LoVo (cell line): ENCODE measurements around the gene GALNT16.
"Not testable (repeated sequence)": the region's sequence is repeated elsewhere in the genome, so short reads cannot be mapped to it uniquely, and the experiment has no call there.

Source experiments
- DNase-seq: peaks from one replicate; pipeline ENCODE4 v3.0.0-alpha.2; 2016; ENCODE audit warnings: low spot score

GALNT16 gene

GRCh38 chr14:69259527-69260189, at the start of gene GALNT16:
Gene GALNT16 (plus strand): TSS chr14:69260158. CDS start chr14:69260291, 133 bp downstream.
- DNase-seq: peak; percentile 37

GRCh38 chr14:69214393-69214792, 45.6 kb upstream of the GALNT16 start:
- no peak for DNase-seq

GRCh38 chr14:69217663-69218062, 42.3 kb upstream of the GALNT16 start:
- DNase-seq: not testable (repeated sequence)

GRCh38 chr14:69224946-69225345, 35.0 kb upstream of the GALNT16 start:
- DNase-seq: no peak

GRCh38 chr14:69226178-69226577, 33.8 kb upstream of the GALNT16 start:
- no peak for DNase-seq

GRCh38 chr14:69226736-69227135, 33.2 kb upstream of the GALNT16 start:
- no peak for DNase-seq

- no peak for DNase-seq
Measured at GRCh38 chr14:69231486-69231885, 28.5 kb upstream of the GALNT16 start.

- DNase-seq: no peak
Measured at GRCh38 chr14:69232388-69232787, 27.6 kb upstream of the GALNT16 start.

- no peak for DNase-seq
Measured at GRCh38 chr14:69234106-69234505, 25.9 kb upstream of the GALNT16 start.

GRCh38 chr14:69235708-69236107, 24.2 kb upstream of the GALNT16 start:
- no peak for DNase-seq

- no peak for DNase-seq
Measured at GRCh38 chr14:69237142-69237541, 22.8 kb upstream of the GALNT16 start.

- DNase-seq: no peak
Measured at GRCh38 chr14:69237584-69237983, 22.4 kb upstream of the GALNT16 start.

GRCh38 chr14:69238883-69239282, 21.1 kb upstream of the GALNT16 start:
- DNase-seq: no peak

- DNase-seq: no peak
Measured at GRCh38 chr14:69240527-69241173, 19.3 kb upstream of the GALNT16 start.

- DNase-seq: no peak
Measured at GRCh38 chr14:69241577-69241976, 18.4 kb upstream of the GALNT16 start.

- peak; percentile 49 for DNase-seq
Measured at GRCh38 chr14:69242311-69243224, 17.4 kb upstream of the GALNT16 start.

- no peak for DNase-seq
Measured at GRCh38 chr14:69244946-69245345, 15.0 kb upstream of the GALNT16 start.

GRCh38 chr14:69246331-69246730, 13.6 kb upstream of the GALNT16 start:
- no peak for DNase-seq

- DNase-seq: no peak
Measured at GRCh38 chr14:69247676-69248440, 12.1 kb upstream of the GALNT16 start.

GRCh38 chr14:69249603-69250002, 10.4 kb upstream of the GALNT16 start:
- DNase-seq: no peak

- no peak for DNase-seq
Measured at GRCh38 chr14:69252851-69253250, 7.1 kb upstream of the GALNT16 start.

- no peak for DNase-seq
Measured at GRCh38 chr14:69259168-69259526, 811 bp upstream of the GALNT16 start.
